ENCODE results near the gene TMED1. TPM values are rescaled to one million over a fixed set of nuclear protein-coding genes. Genes with fewer than 3 reads are reported as not detected.

Gene TMED1
- total and polyA plus RNA-seq, 2 of the 13 experiments (the other 11 are each of a cell fraction or from before 2014, with no cell fraction given), result 48.3 to 51.8 TPM

DNA sequence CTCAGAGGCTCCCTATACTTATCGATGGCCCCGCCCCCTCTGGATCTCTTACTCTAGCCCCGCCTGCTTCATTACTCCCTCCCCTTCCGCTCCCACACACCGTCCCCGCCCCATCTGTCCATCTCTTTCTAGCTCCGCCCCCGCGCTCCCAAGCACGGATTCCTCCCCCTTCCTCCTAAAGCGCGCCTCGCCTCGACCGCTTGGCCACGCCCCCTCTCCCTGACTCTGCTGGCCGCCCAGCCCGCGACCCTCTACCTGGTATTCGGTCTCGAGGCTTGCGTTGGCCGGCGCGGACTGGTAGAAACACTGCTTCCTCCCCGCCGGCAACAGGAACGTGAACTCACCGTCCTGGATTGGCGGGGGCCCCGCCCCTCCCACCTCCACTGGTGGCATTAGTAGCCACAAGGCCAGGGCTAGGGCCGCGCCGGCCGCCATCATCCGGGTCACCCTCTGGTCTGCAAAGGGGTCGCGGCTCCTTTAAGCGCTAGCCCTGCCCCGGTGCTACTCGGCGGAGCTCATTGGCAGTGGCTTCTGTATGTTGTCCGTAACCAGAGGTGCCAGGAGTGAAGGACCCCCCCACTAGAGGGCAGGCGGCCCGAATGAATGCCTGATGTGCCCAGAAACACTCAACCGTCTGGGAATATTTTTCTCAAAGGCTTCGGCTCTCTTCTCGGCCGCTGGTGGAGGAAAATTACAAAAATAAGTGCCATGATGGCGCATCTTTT, at the start of gene TMED1 (continued):
- TF ChIP-seq, protein P1, sequence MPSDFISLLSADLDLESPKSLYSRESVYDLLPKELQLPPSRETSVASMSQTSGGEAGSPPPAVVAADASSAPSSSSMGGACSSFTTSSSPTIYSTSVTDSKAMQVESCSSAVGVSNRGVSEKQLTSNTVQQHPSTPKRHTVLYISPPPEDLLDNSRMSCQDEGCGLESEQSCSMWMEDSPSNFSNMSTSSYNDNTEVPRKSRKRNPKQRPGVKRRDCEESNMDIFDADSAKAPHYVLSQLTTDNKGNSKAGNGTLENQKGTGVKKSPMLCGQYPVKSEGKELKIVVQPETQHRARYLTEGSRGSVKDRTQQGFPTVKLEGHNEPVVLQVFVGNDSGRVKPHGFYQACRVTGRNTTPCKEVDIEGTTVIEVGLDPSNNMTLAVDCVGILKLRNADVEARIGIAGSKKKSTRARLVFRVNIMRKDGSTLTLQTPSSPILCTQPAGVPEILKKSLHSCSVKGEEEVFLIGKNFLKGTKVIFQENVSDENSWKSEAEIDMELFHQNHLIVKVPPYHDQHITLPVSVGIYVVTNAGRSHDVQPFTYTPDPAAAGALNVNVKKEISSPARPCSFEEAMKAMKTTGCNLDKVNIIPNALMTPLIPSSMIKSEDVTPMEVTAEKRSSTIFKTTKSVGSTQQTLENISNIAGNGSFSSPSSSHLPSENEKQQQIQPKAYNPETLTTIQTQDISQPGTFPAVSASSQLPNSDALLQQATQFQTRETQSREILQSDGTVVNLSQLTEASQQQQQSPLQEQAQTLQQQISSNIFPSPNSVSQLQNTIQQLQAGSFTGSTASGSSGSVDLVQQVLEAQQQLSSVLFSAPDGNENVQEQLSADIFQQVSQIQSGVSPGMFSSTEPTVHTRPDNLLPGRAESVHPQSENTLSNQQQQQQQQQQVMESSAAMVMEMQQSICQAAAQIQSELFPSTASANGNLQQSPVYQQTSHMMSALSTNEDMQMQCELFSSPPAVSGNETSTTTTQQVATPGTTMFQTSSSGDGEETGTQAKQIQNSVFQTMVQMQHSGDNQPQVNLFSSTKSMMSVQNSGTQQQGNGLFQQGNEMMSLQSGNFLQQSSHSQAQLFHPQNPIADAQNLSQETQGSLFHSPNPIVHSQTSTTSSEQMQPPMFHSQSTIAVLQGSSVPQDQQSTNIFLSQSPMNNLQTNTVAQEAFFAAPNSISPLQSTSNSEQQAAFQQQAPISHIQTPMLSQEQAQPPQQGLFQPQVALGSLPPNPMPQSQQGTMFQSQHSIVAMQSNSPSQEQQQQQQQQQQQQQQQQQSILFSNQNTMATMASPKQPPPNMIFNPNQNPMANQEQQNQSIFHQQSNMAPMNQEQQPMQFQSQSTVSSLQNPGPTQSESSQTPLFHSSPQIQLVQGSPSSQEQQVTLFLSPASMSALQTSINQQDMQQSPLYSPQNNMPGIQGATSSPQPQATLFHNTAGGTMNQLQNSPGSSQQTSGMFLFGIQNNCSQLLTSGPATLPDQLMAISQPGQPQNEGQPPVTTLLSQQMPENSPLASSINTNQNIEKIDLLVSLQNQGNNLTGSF (CRISPR knock-in tag; IDR thresholded peaks at IDR 0.05), result no peak
- TF ChIP-seq HOXA5 (CRISPR knock-in tag; IDR thresholded peaks at IDR 0.05) (peak; percentile 68; the same call in 1 of the 2 replicates), ARNT2 (CRISPR knock-in tag; IDR thresholded peaks at IDR 0.05; ENCODE audit: low read depth) (no peak; the same call in 1 of the 2 replicates), ZNF550 (CRISPR knock-in tag; IDR thresholded peaks at IDR 0.05; ENCODE audit: borderline replicate concordance) (0 out of 2 replicates have a peak, but pooled peaks have one; percentile 23), ZNF83 (CRISPR knock-in tag; IDR thresholded peaks at IDR 0.05; ENCODE audit: borderline replicate concordance) (no peak), RARG (CRISPR knock-in tag; IDR thresholded peaks at IDR 0.05; ENCODE audit: low read depth) (0 out of 2 replicates have a peak, but pooled peaks have one; percentile 75), RARA (CRISPR knock-in tag; IDR thresholded peaks at IDR 0.05) (no peak), ZNF577 (CRISPR knock-in tag; IDR thresholded peaks at IDR 0.05; ENCODE audit: borderline replicate concordance, low read depth) (0 out of 2 replicates have a peak, but pooled peaks have one; percentile 39), KDM5A (IDR thresholded peaks at IDR 0.05; ENCODE audit: borderline replicate concordance, low read length) (peak; percentile 75; the same call in 1 of the 2 replicates), ZNF674 (CRISPR knock-in tag; IDR thresholded peaks at IDR 0.05; ENCODE audit: low read depth) (no peak), SMC3 (IDR thresholded peaks at IDR 0.05; ENCODE audit: low read length) (no peak), ZNF33A (CRISPR knock-in tag; IDR thresholded peaks at IDR 0.05; ENCODE audit: borderline replicate concordance) (no peak)
- TF ChIP-seq, protein P2, sequence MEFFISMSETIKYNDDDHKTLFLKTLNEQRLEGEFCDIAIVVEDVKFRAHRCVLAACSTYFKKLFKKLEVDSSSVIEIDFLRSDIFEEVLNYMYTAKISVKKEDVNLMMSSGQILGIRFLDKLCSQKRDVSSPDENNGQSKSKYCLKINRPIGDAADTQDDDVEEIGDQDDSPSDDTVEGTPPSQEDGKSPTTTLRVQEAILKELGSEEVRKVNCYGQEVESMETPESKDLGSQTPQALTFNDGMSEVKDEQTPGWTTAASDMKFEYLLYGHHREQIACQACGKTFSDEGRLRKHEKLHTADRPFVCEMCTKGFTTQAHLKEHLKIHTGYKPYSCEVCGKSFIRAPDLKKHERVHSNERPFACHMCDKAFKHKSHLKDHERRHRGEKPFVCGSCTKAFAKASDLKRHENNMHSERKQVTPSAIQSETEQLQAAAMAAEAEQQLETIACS (CRISPR knock-in tag; IDR thresholded peaks at IDR 0.05), result no peak
- TF ChIP-seq, protein P3, sequence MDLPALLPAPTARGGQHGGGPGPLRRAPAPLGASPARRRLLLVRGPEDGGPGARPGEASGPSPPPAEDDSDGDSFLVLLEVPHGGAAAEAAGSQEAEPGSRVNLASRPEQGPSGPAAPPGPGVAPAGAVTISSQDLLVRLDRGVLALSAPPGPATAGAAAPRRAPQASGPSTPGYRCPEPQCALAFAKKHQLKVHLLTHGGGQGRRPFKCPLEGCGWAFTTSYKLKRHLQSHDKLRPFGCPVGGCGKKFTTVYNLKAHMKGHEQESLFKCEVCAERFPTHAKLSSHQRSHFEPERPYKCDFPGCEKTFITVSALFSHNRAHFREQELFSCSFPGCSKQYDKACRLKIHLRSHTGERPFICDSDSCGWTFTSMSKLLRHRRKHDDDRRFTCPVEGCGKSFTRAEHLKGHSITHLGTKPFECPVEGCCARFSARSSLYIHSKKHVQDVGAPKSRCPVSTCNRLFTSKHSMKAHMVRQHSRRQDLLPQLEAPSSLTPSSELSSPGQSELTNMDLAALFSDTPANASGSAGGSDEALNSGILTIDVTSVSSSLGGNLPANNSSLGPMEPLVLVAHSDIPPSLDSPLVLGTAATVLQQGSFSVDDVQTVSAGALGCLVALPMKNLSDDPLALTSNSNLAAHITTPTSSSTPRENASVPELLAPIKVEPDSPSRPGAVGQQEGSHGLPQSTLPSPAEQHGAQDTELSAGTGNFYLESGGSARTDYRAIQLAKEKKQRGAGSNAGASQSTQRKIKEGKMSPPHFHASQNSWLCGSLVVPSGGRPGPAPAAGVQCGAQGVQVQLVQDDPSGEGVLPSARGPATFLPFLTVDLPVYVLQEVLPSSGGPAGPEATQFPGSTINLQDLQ (CRISPR knock-in tag; IDR thresholded peaks at IDR 0.05), result no peak
- TF ChIP-seq, protein P4, sequence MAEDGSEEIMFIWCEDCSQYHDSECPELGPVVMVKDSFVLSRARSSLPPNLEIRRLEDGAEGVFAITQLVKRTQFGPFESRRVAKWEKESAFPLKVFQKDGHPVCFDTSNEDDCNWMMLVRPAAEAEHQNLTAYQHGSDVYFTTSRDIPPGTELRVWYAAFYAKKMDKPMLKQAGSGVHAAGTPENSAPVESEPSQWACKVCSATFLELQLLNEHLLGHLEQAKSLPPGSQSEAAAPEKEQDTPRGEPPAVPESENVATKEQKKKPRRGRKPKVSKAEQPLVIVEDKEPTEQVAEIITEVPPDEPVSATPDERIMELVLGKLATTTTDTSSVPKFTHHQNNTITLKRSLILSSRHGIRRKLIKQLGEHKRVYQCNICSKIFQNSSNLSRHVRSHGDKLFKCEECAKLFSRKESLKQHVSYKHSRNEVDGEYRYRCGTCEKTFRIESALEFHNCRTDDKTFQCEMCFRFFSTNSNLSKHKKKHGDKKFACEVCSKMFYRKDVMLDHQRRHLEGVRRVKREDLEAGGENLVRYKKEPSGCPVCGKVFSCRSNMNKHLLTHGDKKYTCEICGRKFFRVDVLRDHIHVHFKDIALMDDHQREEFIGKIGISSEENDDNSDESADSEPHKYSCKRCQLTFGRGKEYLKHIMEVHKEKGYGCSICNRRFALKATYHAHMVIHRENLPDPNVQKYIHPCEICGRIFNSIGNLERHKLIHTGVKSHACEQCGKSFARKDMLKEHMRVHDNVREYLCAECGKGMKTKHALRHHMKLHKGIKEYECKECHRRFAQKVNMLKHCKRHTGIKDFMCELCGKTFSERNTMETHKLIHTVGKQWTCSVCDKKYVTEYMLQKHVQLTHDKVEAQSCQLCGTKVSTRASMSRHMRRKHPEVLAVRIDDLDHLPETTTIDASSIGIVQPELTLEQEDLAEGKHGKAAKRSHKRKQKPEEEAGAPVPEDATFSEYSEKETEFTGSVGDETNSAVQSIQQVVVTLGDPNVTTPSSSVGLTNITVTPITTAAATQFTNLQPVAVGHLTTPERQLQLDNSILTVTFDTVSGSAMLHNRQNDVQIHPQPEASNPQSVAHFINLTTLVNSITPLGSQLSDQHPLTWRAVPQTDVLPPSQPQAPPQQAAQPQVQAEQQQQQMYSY (CRISPR knock-in tag; IDR thresholded peaks at IDR 0.05), result no peak
